H1 (cell line): ENCODE results near the gene SARNP. TPM values are rescaled to one million over a fixed set of nuclear protein-coding genes. Genes with fewer than 3 reads are reported as not detected.

Experiments
- CHD2 ChIP-seq: IDR thresholded peaks from 2 replicates; pipeline ENCODE4 v1.6.1; 2012; ENCODE audit warnings: low read length, improper control_type of control experiment
- CREB1 ChIP-seq: IDR thresholded peaks from 2 replicates; pipeline ENCODE4 v1.6.1; 2012; ENCODE audit warnings: inconsistent platforms
- CTBP2 ChIP-seq: IDR thresholded peaks from 2 replicates; pipeline ENCODE4 v1.7.0; 2011; ENCODE audit warnings: borderline replicate concordance, mild to moderate bottlenecking, moderate library complexity, mixed read lengths, low read length; ENCODE audit not compliant: insufficient read depth, insufficient read length
- EZH2 ChIP-seq: fragments of 200-600 bp; sonication (generic); IDR thresholded peaks from 2 replicates; pipeline ENCODE4 v1.7.1; 2012; ENCODE audit warnings: low read depth, mild to moderate bottlenecking, moderate library complexity, low read length, inconsistent platforms; ENCODE audit not compliant: severe bottlenecking
- GTF2F1 ChIP-seq: IDR thresholded peaks from 2 replicates; pipeline ENCODE4 v1.6.1; 2012; ENCODE audit warnings: low read depth, low read length, improper control_type of control experiment, borderline replicate concordance
- NRF1 ChIP-seq: IDR thresholded peaks from 2 replicates; pipeline ENCODE4 v1.6.1; 2011; ENCODE audit warnings: mild to moderate bottlenecking, low read depth, low read length, improper control_type of control experiment
- POU5F1 ChIP-seq: IDR thresholded peaks from 2 replicates; pipeline ENCODE4 v1.6.1; 2011; ENCODE audit warnings: low read depth, mild to moderate bottlenecking, low read length, moderate library complexity
- RBBP5 ChIP-seq: IDR thresholded peaks from 2 replicates; pipeline ENCODE4 v1.7.1; 2012; ENCODE audit warnings: low read depth, mild to moderate bottlenecking, inconsistent platforms, low read length, moderate library complexity, borderline replicate concordance
- RNF2 ChIP-seq: fragments of 200-900, 300-1000 bp; sonication (generic); IDR thresholded peaks from 2 replicates; pipeline ENCODE4 v1.7.1; 2016; ENCODE audit warnings: borderline replicate concordance, low read depth, mild to moderate bottlenecking, antibody characterized with exemption, low read length; ENCODE audit not compliant: poor library complexity, severe bottlenecking; ENCODE audit errors: missing control alignments
- SAP30 ChIP-seq: fragments of 300-600 bp; sonication (generic); IDR thresholded peaks from 2 replicates; pipeline ENCODE4 v1.7.1; 2012; ENCODE audit warnings: low read length, moderate library complexity, mild to moderate bottlenecking, inconsistent platforms; ENCODE audit not compliant: insufficient read depth, insufficient replicate concordance
- SIN3A ChIP-seq, 2 experiments: IDR thresholded peaks in 1 of 2; conservative IDR thresholded peaks in 1 of 2; 2 replicates each; pipeline ENCODE4 v1.6.1; 2011 to 2012; ENCODE audit warnings: low read length in 2 of 2, improper control_type of control experiment in 1 of 2, low read depth in 1 of 2, mild to moderate bottlenecking in 1 of 2
- SIX5 ChIP-seq: IDR thresholded peaks from 2 replicates; pipeline ENCODE4 v1.6.1; 2011; ENCODE audit warnings: mild to moderate bottlenecking, low read depth, low read length
- SP1 ChIP-seq: IDR thresholded peaks from 2 replicates; pipeline ENCODE4 v1.6.1; 2011; ENCODE audit warnings: low read depth, low read length
- SP4 ChIP-seq: IDR thresholded peaks from 2 replicates; pipeline ENCODE4 v1.6.1; 2012; ENCODE audit warnings: low read length, inconsistent platforms
- TBP ChIP-seq: IDR thresholded peaks from 2 replicates; pipeline ENCODE4 v1.6.1; 2011; ENCODE audit warnings: low read depth, low read length, improper control_type of control experiment
- polyA plus RNA-seq, 7 experiments: library from polyadenylated mRNA; depleted of rRNA in 3 of 7; stranded (reverse) in 5 of 7; unstranded in 2 of 7; fragments of >200 nt in 5 of 7; fragments of 200-250 nt in 2 of 7; gene quantifications; 1 replicate in 5 of 7; 2 replicates in 1 of 7; 4 replicates in 1 of 7; pipeline versions ENCODE4 v1.2.1 to v1.2.3, GENCODE V29; 2011 to 2013; ENCODE audit warnings: missing spikeins in 2 of 7, mixed read lengths in 2 of 7
- total RNA-seq: library from RNA; stranded (reverse); fragmentation: NEBNext Ultra II Directional; extraction: Animal tissue kit (Norgen Biotek cat#: 25700); gene quantifications from 2 replicates; pipeline ENCODE4 v1.2.1, GENCODE V29; 2021
- TF ChIP-seq, protein P1 (sequence below), 3 experiments: IDR thresholded peaks; 1 replicate in 2 of 3; 2 replicates in 1 of 3; pipeline versions ENCODE4 v1.5.1 to v1.6.1; 2011; ENCODE audit warnings: low read length in 3 of 3, mild to moderate bottlenecking in 3 of 3, inconsistent platforms in 2 of 3, low read depth in 1 of 3, moderate library complexity in 1 of 3; ENCODE audit not compliant: insufficient read depth in 1 of 3; ENCODE audit errors: control extremely low read depth in 1 of 3
- TF ChIP-seq, protein P2 (sequence below): IDR thresholded peaks from 2 replicates; pipeline ENCODE4 v1.6.1; 2011; ENCODE audit warnings: low read length, improper control_type of control experiment
- TF ChIP-seq, protein P3 (sequence below): IDR thresholded peaks from 2 replicates; pipeline ENCODE4 v1.6.1; 2011; ENCODE audit warnings: low read depth, mild to moderate bottlenecking, low read length; ENCODE audit not compliant: insufficient read depth

SARNP gene
- total and polyA plus RNA-seq, 2 of the 8 experiments (the other 6 are each of a cell fraction or from before 2014, with no cell fraction given): 114 to 226 TPM

DNA sequence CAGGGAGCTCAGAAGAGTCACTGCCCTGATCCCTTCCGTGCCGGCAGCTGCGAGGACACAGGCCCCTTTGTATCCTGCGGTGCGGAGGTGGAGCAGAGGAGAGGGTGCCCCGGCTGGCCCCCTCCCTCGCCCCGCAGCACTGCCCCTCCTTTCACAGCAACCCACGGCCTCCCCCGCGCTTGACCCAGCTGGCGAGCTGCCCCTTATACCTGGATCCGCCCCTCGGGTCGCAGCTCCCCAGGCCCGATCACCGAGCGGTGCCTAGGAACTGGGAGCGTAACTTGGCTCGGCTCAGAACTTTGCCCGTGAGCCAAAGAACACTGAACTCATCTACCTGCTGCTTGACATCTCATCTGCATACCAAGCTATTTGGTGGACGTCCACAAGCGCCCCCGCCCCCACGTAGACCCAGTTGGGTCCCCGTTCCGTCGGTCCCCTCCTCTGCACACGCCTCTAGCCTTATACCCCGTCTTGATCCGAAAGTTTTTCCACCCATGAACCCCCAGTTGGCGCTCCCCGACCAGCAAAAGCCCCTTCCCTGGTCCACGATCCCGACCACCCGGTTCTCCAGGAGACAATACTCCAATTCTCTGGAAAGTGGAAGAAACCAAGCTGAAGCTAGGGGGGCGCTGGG, 12.6 kb upstream of the SARNP start (continued):
- TF ChIP-seq, protein P1, sequence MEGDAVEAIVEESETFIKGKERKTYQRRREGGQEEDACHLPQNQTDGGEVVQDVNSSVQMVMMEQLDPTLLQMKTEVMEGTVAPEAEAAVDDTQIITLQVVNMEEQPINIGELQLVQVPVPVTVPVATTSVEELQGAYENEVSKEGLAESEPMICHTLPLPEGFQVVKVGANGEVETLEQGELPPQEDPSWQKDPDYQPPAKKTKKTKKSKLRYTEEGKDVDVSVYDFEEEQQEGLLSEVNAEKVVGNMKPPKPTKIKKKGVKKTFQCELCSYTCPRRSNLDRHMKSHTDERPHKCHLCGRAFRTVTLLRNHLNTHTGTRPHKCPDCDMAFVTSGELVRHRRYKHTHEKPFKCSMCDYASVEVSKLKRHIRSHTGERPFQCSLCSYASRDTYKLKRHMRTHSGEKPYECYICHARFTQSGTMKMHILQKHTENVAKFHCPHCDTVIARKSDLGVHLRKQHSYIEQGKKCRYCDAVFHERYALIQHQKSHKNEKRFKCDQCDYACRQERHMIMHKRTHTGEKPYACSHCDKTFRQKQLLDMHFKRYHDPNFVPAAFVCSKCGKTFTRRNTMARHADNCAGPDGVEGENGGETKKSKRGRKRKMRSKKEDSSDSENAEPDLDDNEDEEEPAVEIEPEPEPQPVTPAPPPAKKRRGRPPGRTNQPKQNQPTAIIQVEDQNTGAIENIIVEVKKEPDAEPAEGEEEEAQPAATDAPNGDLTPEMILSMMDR (IDR thresholded peaks at IDR 0.05; ENCODE audit: control extremely low read depth in 1 of 3, insufficient read depth in 1 of 3, low read depth in 1 of 3, low read length in 3 of 3): 0 out of 4 replicates have a peak, but pooled peaks of 1 of the 3 experiments have one; percentile 2
- TF ChIP-seq TBP (peak; percentile 44; the same call in 1 of the 2 replicates), SIN3A (conservative IDR thresholded peaks at IDR 0.05 in 1 of 2, IDR thresholded peaks at IDR 0.05 in 1 of 2; ENCODE audit: low read depth in 1 of 2, low read length in 2 of 2) (peak in 1 of 2 experiments; percentile 80; a peak in 2 of 4 replicates), SIX5 (no peak), SAP30 (no peak), CREB1 (no peak), RBBP5 (no peak), NRF1 (no peak), SP1 (no peak), RNF2 (no peak), SP4 (no peak; the same call in 1 of the 2 replicates), EZH2 (no peak), GTF2F1 (no peak), CHD2 (no peak), POU5F1 (no peak), CTBP2 (peak; percentile 24)
- TF ChIP-seq, protein P2, sequence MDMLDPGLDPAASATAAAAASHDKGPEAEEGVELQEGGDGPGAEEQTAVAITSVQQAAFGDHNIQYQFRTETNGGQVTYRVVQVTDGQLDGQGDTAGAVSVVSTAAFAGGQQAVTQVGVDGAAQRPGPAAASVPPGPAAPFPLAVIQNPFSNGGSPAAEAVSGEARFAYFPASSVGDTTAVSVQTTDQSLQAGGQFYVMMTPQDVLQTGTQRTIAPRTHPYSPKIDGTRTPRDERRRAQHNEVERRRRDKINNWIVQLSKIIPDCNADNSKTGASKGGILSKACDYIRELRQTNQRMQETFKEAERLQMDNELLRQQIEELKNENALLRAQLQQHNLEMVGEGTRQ: no peak
- TF ChIP-seq, protein P3, sequence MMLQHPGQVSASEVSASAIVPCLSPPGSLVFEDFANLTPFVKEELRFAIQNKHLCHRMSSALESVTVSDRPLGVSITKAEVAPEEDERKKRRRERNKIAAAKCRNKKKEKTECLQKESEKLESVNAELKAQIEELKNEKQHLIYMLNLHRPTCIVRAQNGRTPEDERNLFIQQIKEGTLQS: no peak
